Osteoblast (primary cell): Measurements from ENCODE around the gene CCBE1. TPM values are rescaled to one million over a fixed set of nuclear protein-coding genes. Genes with fewer than 3 reads are reported as not detected.

Experiments used
- DNase-seq: peaks from one replicate; pipeline ENCODE4 v3.0.0; 2011; ENCODE audit warnings: low spot score, mixed read lengths; ENCODE audit not compliant: insufficient read length; ENCODE audit errors: missing footprints
- H2AFZ ChIP-seq: 2 replicates; pipeline ENCODE4 v1.6.0; 2011; ENCODE audit warnings: mild to moderate bottlenecking, low read length
- H3K27ac ChIP-seq: 2 replicates; pipeline ENCODE4 v1.5.1; 2011; ENCODE audit warnings: mild to moderate bottlenecking, low read depth, low read length, moderate library complexity
- H3K27me3 ChIP-seq: 2 replicates; pipeline ENCODE4 v1.6.0; 2012; ENCODE audit warnings: mild to moderate bottlenecking, control low read depth, inconsistent platforms, low read length, moderate library complexity; ENCODE audit not compliant: insufficient read depth
- H3K36me3 ChIP-seq: 2 replicates; pipeline ENCODE4 v1.5.1; 2011; ENCODE audit warnings: mild to moderate bottlenecking, low read length, control low read depth, moderate library complexity; ENCODE audit not compliant: insufficient read depth
- H3K4me1 ChIP-seq: 2 replicates; pipeline ENCODE4 v1.5.1; 2011; ENCODE audit warnings: mild to moderate bottlenecking, low read length, control low read depth, moderate library complexity; ENCODE audit not compliant: insufficient read depth
- H3K4me2 ChIP-seq: 2 replicates; pipeline ENCODE4 v1.6.0; 2011; ENCODE audit warnings: mild to moderate bottlenecking, low read length; ENCODE audit not compliant: insufficient read depth
- H3K4me3 ChIP-seq: fragments of 200-600 bp; sonication (generic); 3 replicates; pipeline ENCODE4 v1.5.1; 2012; ENCODE audit warnings: mild to moderate bottlenecking, low read length, inconsistent platforms; ENCODE audit not compliant: insufficient read depth
- H3K79me2 ChIP-seq: 2 replicates; pipeline ENCODE4 v1.6.0; 2012; ENCODE audit warnings: mild to moderate bottlenecking, low read length, control low read depth, inconsistent platforms; ENCODE audit not compliant: insufficient read depth
- H3K9me3 ChIP-seq: 2 replicates; pipeline ENCODE4 v1.5.1; 2011; ENCODE audit warnings: low read depth, low read length, control low read depth
- H4K20me1 ChIP-seq: 2 replicates; pipeline ENCODE4 v1.6.0; 2012; ENCODE audit warnings: mild to moderate bottlenecking, low read length, control low read depth; ENCODE audit not compliant: insufficient read depth
- CTCF ChIP-seq: IDR thresholded peaks from 2 replicates; pipeline ENCODE4 v1.5.1; 2011; ENCODE audit warnings: mild to moderate bottlenecking, low read depth, low read length, moderate library complexity; ENCODE audit errors: extremely low read depth
- total RNA-seq: library from RNA; depleted of rRNA; stranded (reverse); fragments of >200 nt; gene quantifications from 2 replicates; pipeline ENCODE4 v1.2.3, GENCODE V29; 2012

CCBE1 gene
- total RNA-seq, 1 donor, result 51.4 TPM

- no peak for TF ChIP-seq CTCF
- H3K4me2 ChIP-seq, result no peak overlapping the region
- H3K27ac ChIP-seq, result peak overlapping the region; percentile 49
- H3K79me2 ChIP-seq, result peaks cover 68% of the 10 kb centered on the region
- H3K27me3 ChIP-seq, result no peaks in the 10 kb centered on the region
- no peak overlapping the region for H2AFZ ChIP-seq
- H4K20me1 ChIP-seq, result peaks cover 7% of the 10 kb centered on the region
- no peaks in the 10 kb centered on the region for H3K36me3 ChIP-seq
- H3K9me3 ChIP-seq, result no peaks in the 10 kb centered on the region
- no peak overlapping the region for H3K4me3 ChIP-seq
- H3K4me1 ChIP-seq, result peaks cover 14% of the 10 kb centered on the region
- no peak for DNase-seq
Observed at GRCh38 chr18:59484131-59484530, 213.1 kb downstream of the CCBE1 start.

DNA sequence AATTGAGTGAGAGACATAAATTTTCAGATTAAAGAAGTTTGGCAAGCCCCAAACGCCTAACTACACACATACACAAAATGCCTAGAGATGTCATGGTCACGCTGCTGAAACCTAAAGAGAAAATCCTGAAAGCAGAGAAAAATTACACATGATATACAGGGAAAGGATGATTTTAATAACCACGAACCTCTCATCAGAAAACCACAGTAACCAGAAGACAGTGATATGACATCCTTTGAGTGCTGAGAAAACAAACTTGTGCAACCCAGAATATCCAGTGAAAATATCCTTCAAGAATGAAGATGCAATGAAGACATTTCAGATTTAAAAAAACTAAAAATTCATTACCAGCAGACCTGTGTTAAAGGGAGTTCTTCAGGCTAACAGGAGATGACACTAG lies 215.8 kb downstream of the CCBE1 start:
- Histone ChIP-seq H3K36me3 (no peaks in the 10 kb centered on the region), H4K20me1 (peaks cover 7% of the 10 kb centered on the region), H3K27me3 (no peaks in the 10 kb centered on the region), H3K4me3 (no peak overlapping the region), H3K4me1 (peaks cover 14% of the 10 kb centered on the region), H3K79me2 (peaks cover 52% of the 10 kb centered on the region), H3K4me2 (no peak overlapping the region), H3K9me3 (no peaks in the 10 kb centered on the region), H3K27ac (no peak overlapping the region), H2AFZ (no peak overlapping the region)
- DNase-seq, result no peak
- no peak for TF ChIP-seq CTCF

GRCh38 chr18:59479776-59480175 lies 217.4 kb downstream of the CCBE1 start:
- Histone ChIP-seq H3K79me2 (peaks cover 44% of the 10 kb centered on the region), H3K36me3 (no peaks in the 10 kb centered on the region), H3K27ac (no peak overlapping the region), H2AFZ (no peak overlapping the region), H4K20me1 (peaks cover 7% of the 10 kb centered on the region), H3K9me3 (no peaks in the 10 kb centered on the region), H3K4me2 (no peak overlapping the region), H3K4me1 (peaks cover 7% of the 10 kb centered on the region), H3K27me3 (no peaks in the 10 kb centered on the region), H3K4me3 (no peak overlapping the region)
- no peak for DNase-seq
- no peak for TF ChIP-seq CTCF

DNA sequence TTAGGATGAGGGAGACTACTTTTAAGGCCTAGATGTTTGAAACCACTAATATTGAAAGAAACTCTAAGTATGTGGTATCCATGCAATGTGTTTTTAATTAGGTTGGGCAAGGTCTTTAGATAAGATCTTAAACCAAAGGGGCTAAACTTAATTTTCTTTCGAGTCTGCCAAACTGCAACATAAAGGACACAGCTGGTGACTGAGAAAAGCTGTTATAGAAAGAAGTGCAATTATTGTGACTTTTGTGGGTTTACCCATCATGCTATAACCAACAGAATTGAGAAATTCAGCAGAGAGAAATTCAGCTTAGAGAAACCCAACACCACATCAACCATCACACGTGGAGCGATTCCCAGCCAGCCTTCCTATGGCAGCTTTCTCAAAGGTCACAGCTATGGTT lies 218.6 kb downstream of the CCBE1 start:
- H2AFZ ChIP-seq, result no peak overlapping the region
- no peak overlapping the region for H3K27ac ChIP-seq
- DNase-seq, result no peak
- no peaks in the 10 kb centered on the region for H3K27me3 ChIP-seq
- H3K4me3 ChIP-seq, result no peak overlapping the region
- no peaks in the 10 kb centered on the region for H3K4me1 ChIP-seq
- H4K20me1 ChIP-seq, result peaks cover 4% of the 10 kb centered on the region
- no peak for TF ChIP-seq CTCF
- peaks cover 33% of the 10 kb centered on the region for H3K79me2 ChIP-seq
- no peak overlapping the region for H3K4me2 ChIP-seq
- H3K36me3 ChIP-seq, result no peaks in the 10 kb centered on the region
- H3K9me3 ChIP-seq, result no peaks in the 10 kb centered on the region
